Smooth muscle cell (in vitro differentiated cells): ENCODE data around the gene ARPIN. TPM values are rescaled to one million over a fixed set of nuclear protein-coding genes. Genes with fewer than 3 reads are reported as not detected.

Experiments
- DNase-seq: peaks from one replicate; lab custom pipeline; 2025; ENCODE audit not compliant: unreplicated experiment; lab: John Stamatoyannopoulos, UW
- H2AFZ ChIP-seq: fragments of 200-600 bp; sonication (generic); 2 replicates; pipeline ENCODE4 v1.6.0; 2016; ENCODE audit warnings: antibody characterized with exemption, low read depth, mild to moderate bottlenecking
- H3F3A ChIP-seq: fragments of 200-600 bp; sonication (generic); 2 replicates; pipeline ENCODE4 v1.6.0; 2017; ENCODE audit warnings: antibody characterized with exemption, low read depth
- H3K27ac ChIP-seq: fragments of 200-600 bp; sonication (generic); 2 replicates; pipeline ENCODE4 v1.5.1; 2016; ENCODE audit warnings: low read depth, mild to moderate bottlenecking
- H3K27me3 ChIP-seq: fragments of 200-600 bp; sonication (generic); 2 replicates; pipeline ENCODE4 v1.6.1; 2016; ENCODE audit warnings: low read depth, mild to moderate bottlenecking
- H3K36me3 ChIP-seq: fragments of 200-600 bp; sonication (generic); 2 replicates; pipeline ENCODE4 v1.5.1; 2016; ENCODE audit warnings: low read depth
- H3K4me1 ChIP-seq: fragments of 200-600 bp; sonication (generic); 2 replicates; pipeline ENCODE4 v1.5.1; 2016; ENCODE audit warnings: low read depth
- H3K4me2 ChIP-seq: fragments of 200-600 bp; sonication (generic); 2 replicates; pipeline ENCODE4 v1.6.0; 2016; ENCODE audit warnings: mild to moderate bottlenecking
- H3K4me3 ChIP-seq: fragments of 200-600 bp; sonication (generic); 2 replicates; pipeline ENCODE4 v1.5.1; 2016; ENCODE audit warnings: mild to moderate bottlenecking
- H3K79me2 ChIP-seq: fragments of 200-600 bp; sonication (generic); 2 replicates; pipeline ENCODE4 v1.6.0; 2016; ENCODE audit warnings: low read depth, mild to moderate bottlenecking
- H3K9ac ChIP-seq: fragments of 200-600 bp; sonication (generic); 2 replicates; pipeline ENCODE4 v1.6.0; 2016; ENCODE audit warnings: low read depth
- H3K9me3 ChIP-seq: fragments of 200-600 bp; sonication (generic); replicated peaks from 2 replicates; pipeline ENCODE4 v1.5.1; 2016; ENCODE audit warnings: low read depth
- H4K20me1 ChIP-seq: fragments of 200-600 bp; sonication (generic); 2 replicates; pipeline ENCODE4 v1.6.0; 2016; ENCODE audit warnings: low read depth
- WGBS: methylation state at CpG from one replicate; pipeline ENCODE4 v1.1.7; 2016; ENCODE audit warnings: low lambda C conversion rate; 5-methylcytosine and 5-hydroxymethylcytosine counted together
- polyA plus RNA-seq: library from polyadenylated mRNA; unstranded; fragments of >200 nt; fragmentation: Nextera tagmentation; extraction: Ambion mirVana; gene quantifications from 2 replicates; pipeline ENCODE4 v1.2.1, GENCODE V29; 2016
- total RNA-seq: library from RNA; depleted of rRNA; stranded (reverse); fragments of >200 nt; gene quantifications from 2 replicates; pipeline ENCODE4 v1.2.3, GENCODE V29; 2014
- TF ChIP-seq, protein P1 (sequence below): fragments of 200-600 bp; sonication (generic); IDR thresholded peaks from 2 replicates; pipeline ENCODE4 v1.5.1; 2017; ENCODE audit warnings: borderline replicate concordance, mild to moderate bottlenecking, antibody characterized with exemption; ENCODE audit not compliant: insufficient read depth, poor library complexity, severe bottlenecking

The ARPIN gene
- total and polyA plus RNA-seq, 2 experiments from 2014 or later, result 4.0 to 4.3 TPM

DNA sequence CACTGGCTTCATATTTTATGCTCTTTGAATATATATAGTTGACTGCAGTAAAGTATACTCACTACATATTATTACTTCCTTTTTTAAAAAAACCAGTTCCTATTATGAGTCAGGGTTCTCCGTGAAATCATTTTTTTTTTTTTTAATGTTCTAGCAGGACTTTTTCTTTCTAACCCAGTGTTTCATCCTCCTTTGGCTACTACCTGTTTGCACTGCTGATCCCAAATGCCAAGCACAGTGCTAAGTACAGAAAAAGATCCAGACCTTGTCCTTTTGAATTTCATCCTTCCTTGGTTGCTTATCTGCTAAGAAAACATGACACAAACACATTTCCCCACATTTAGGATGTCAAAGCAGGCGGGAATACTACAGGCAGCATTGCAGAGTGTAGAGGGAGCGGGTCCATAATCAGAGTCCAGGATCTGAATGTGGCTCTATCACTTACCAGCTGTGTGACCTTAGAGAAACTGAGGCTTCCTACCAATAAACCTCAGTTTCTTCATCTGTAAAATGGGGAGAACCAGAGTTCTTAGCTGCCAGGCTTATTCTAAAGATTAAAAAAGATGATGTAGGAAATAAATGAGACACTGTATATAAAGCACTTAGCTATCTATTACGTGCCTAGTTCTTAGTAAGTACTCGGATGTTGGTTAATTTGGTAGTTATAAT, 60.9 kb downstream of the ARPIN start:
- Histone ChIP-seq H4K20me1 (no peaks in the 10 kb centered on the region), H3K27ac (no peak overlapping the region)
- WGBS, result 98% methylated on average over 5 of the region's 5 CpGs

DNA sequence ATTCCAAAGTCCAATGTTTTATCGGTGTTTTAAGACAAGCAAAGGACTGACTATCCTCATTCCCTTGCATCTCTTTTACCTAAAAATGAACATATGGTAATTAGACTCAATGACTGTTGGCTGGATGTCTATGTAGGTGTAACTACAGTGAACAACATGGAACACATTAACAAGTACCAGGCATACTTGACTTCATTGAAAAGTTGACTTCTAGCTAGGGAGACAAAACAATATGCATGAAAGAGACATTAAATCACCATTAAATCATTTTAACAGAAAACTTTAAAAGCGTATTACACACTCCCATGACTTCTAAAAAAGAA, 63.8 kb downstream of the ARPIN start:
- peaks cover 22% of the 10 kb centered on the region for H3F3A ChIP-seq
- H3K36me3 ChIP-seq, result no peaks in the 10 kb centered on the region
- peak overlapping the region; percentile 75 for H3K4me2 ChIP-seq
- H3K9me3 ChIP-seq, result no peaks in the 10 kb centered on the region
- WGBS, result 96% methylated on average over 2 of the region's 2 CpGs
- H3K79me2 ChIP-seq, result no peaks in the 10 kb centered on the region
- peak overlapping the region; percentile 68 for H2AFZ ChIP-seq
- no peaks in the 10 kb centered on the region for H4K20me1 ChIP-seq
- DNase-seq, result no peak
- TF ChIP-seq, protein P1, sequence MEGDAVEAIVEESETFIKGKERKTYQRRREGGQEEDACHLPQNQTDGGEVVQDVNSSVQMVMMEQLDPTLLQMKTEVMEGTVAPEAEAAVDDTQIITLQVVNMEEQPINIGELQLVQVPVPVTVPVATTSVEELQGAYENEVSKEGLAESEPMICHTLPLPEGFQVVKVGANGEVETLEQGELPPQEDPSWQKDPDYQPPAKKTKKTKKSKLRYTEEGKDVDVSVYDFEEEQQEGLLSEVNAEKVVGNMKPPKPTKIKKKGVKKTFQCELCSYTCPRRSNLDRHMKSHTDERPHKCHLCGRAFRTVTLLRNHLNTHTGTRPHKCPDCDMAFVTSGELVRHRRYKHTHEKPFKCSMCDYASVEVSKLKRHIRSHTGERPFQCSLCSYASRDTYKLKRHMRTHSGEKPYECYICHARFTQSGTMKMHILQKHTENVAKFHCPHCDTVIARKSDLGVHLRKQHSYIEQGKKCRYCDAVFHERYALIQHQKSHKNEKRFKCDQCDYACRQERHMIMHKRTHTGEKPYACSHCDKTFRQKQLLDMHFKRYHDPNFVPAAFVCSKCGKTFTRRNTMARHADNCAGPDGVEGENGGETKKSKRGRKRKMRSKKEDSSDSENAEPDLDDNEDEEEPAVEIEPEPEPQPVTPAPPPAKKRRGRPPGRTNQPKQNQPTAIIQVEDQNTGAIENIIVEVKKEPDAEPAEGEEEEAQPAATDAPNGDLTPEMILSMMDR, result no peak
- peak overlapping the region; percentile 91 for H3K27ac ChIP-seq
- H3K4me3 ChIP-seq, result no peak overlapping the region
- H3K4me1 ChIP-seq, result peaks cover 14% of the 10 kb centered on the region
- peak overlapping the region; percentile 35 for H3K9ac ChIP-seq
- no peaks in the 10 kb centered on the region for H3K27me3 ChIP-seq

More for the DNA sequence above, 60.9 kb downstream of the ARPIN start:
- Histone ChIP-seq H3K4me1 (no peaks in the 10 kb centered on the region), H3K9me3 (no peaks in the 10 kb centered on the region), H3K27me3 (no peaks in the 10 kb centered on the region), H2AFZ (no peak overlapping the region), H3K79me2 (no peaks in the 10 kb centered on the region), H3K4me2 (no peak overlapping the region), H3K9ac (no peak overlapping the region), H3F3A (peaks cover 4% of the 10 kb centered on the region), H3K36me3 (no peaks in the 10 kb centered on the region), H3K4me3 (no peak overlapping the region)
- no peak for DNase-seq
- TF ChIP-seq, protein P1, result no peak

DNA sequence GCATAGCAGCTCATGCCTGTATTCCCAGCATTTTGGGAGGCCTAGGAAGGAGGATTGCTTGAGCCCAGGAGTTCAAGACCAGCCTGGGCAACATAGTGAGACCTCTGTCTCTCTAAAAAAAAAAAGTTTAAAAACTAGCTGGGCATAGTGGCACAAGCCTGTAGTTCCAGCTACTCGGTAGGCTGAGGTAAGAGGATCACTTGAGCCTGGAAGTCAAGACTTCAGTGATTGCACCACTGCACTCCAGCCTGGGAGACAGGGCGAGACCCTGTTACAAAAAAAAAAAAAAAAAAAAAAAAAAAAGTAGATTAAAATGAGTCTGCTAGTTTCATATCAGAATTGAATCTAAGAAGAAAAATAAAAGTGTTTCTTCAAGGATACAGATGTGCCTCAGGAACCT, 65.7 kb downstream of the ARPIN start:
- no peaks in the 10 kb centered on the region for H4K20me1 ChIP-seq
- no peak overlapping the region for H3K9ac ChIP-seq
- no peaks in the 10 kb centered on the region for H3K79me2 ChIP-seq
- WGBS, result 91% methylated on average over 2 of the region's 2 CpGs
- no peak overlapping the region for H2AFZ ChIP-seq
- no peaks in the 10 kb centered on the region for H3K36me3 ChIP-seq
- peaks cover 14% of the 10 kb centered on the region for H3K4me1 ChIP-seq
- H3K27me3 ChIP-seq, result no peaks in the 10 kb centered on the region
- H3K4me2 ChIP-seq, result no peak overlapping the region
- TF ChIP-seq, protein P1, result no peak
- no peak for DNase-seq
- no peaks in the 10 kb centered on the region for H3K9me3 ChIP-seq
- no peak overlapping the region for H3K4me3 ChIP-seq
- peaks cover 22% of the 10 kb centered on the region for H3F3A ChIP-seq
- peak overlapping the region; percentile 96 for H3K27ac ChIP-seq

DNA sequence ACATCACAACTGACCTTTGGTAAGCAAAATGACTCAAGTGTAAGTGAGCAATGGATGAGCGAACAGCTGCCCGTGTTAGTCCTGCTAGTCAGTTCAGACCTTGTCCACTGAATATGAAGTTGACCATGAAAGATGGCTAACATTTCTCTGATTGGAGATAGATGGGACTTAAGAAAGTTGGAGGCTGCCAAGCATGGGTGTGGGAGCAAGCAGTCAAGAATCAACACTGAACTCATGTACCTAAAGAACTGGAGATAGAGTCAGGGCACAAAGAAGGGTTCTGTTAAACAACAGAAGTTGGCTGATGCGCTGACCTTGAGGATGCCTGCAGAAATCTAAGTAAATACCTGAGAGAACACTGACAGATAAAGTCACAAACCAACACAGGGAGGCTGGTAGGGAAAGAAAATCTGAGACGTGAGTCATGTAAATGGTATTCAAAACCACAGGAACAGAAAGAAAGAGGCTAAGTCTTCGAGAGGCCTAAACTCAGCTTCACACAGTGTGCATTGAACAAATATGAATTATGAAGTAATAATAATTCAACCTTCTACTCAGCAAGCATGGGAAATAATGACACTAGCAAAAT, 67.4 kb downstream of the ARPIN start:
- Histone ChIP-seq H4K20me1 (no peaks in the 10 kb centered on the region), H3K27ac (peak overlapping the region; percentile 96), H3K4me1 (peaks cover 14% of the 10 kb centered on the region), H3K27me3 (no peaks in the 10 kb centered on the region), H3K9me3 (no peaks in the 10 kb centered on the region), H3K4me2 (peak overlapping the region; percentile 75), H3K9ac (peak overlapping the region; percentile 68), H3K4me3 (no peak overlapping the region), H2AFZ (peak overlapping the region; percentile 27), H3K36me3 (no peaks in the 10 kb centered on the region), H3F3A (peaks cover 22% of the 10 kb centered on the region), H3K79me2 (no peaks in the 10 kb centered on the region)
- DNase-seq, result no peak
- WGBS, result 15% methylated on average over 5 of the region's 5 CpGs
- TF ChIP-seq, protein P1, result no peak
